Measurements from ENCODE around the gene LMO3. TPM values are rescaled to one million over a fixed set of nuclear protein-coding genes. Genes with fewer than 3 reads are reported as not detected.

LMO3 gene
- total and polyA plus RNA-seq, 2 of the 4 experiments (the other 2 are of a cell fraction): 0.54 to 0.84 TPM

GRCh38 chr12:16599081-16599480, 6.9 kb downstream of the LMO3 start:
- in situ Hi-C loops (cut with MboI; ENCODE audit: low sequenced_read_pairs): no loop called here
- Histone ChIP-seq H2AFZ (replicated peaks; ENCODE audit: low read length, poor library complexity) (no peak overlapping the region), H2BK120ac (ENCODE audit: low read depth, low read length) (no peak overlapping the region), H4K8ac (ENCODE audit: low read depth in 2 of 2, low read length in 2 of 2) (no peak overlapping the region), H2AK9ac (replicated peaks; ENCODE audit: low read depth, low read length, poor library complexity) (no peak overlapping the region), H3K9me3 (ENCODE audit: control insufficient read depth, insufficient read depth, low read length) (no peaks in the 10 kb centered on the region), H3K4me2 (ENCODE audit: low read depth, low read length) (no peak overlapping the region), H3K4ac (ENCODE audit: low read depth, low read length) (no peak overlapping the region), H3K9ac (ENCODE audit: low read depth, low read length) (no peak overlapping the region), H3K14ac (replicated peaks; ENCODE audit: low read depth, low read length) (no peak overlapping the region), H4K91ac (ENCODE audit: insufficient read depth, low read depth, low read length) (no peak overlapping the region), H2AK5ac (ENCODE audit: low read depth, low read length) (no peak overlapping the region), H3K9me1 (ENCODE audit: insufficient read depth, low read length) (no peaks in the 10 kb centered on the region; the same call in 1 of the 2 replicates), H3K36me3 (ENCODE audit: control insufficient read depth, insufficient read depth, low read length) (no peaks in the 10 kb centered on the region), H3K23ac (ENCODE audit: low read depth, low read length) (no peak overlapping the region), H2BK15ac (ENCODE audit: low read depth, low read length) (no peak overlapping the region), H3K56ac (ENCODE audit: extremely low read depth, insufficient read depth, low read length) (no peak overlapping the region), H3K27ac (ENCODE audit: insufficient read depth, low read length) (no peak overlapping the region), H2BK5ac (ENCODE audit: low read depth, low read length, poor library complexity, severe bottlenecking) (no peak overlapping the region), H3K27me3 (ENCODE audit: control insufficient read depth, insufficient read depth, low read length) (no peaks in the 10 kb centered on the region), H4K20me1 (ENCODE audit: insufficient read depth, low read length) (no peaks in the 10 kb centered on the region), H3K4me3 (ENCODE audit: insufficient read depth, low read depth, low read length) (no peak overlapping the region), H3K79me1 (ENCODE audit: low read depth in 1 of 2, low read length in 2 of 2) (no peaks in the 10 kb centered on the region), H3K4me1 (ENCODE audit: control insufficient read depth, insufficient read depth, low read length) (no peaks in the 10 kb centered on the region), H3K18ac (ENCODE audit: low read depth, low read length) (no peak overlapping the region), H4K5ac (ENCODE audit: low read depth, low read length) (no peak overlapping the region), H2BK20ac (ENCODE audit: low read depth, low read length) (no peak overlapping the region)
- WGBS, 2 experiments (ENCODE audit: extremely low coverage in 2 of 2, insufficient read length in 1 of 2): 40% methylated on average over 1 of the region's 6 CpGs; no CpG with 5 or more reads in 1 of the 2 experiments
- DNase-seq (no peak), ATAC-seq (ENCODE audit: low read depth) (no peak)
- CTCF ChIA-PET: no interaction called here
- intact Hi-C loops (cut with micrococcal nuclease): no loop called here
- TF ChIP-seq NFE2L2 (IDR thresholded peaks at IDR 0.05; ENCODE audit: low read depth, low read length): no peak
- TF ChIP-seq CHD1 (IDR thresholded peaks at IDR 0.05; ENCODE audit: low read depth, low read length): no peak
- TF ChIP-seq RCOR1 (IDR thresholded peaks at IDR 0.05; ENCODE audit: insufficient replicate concordance, low read length): no peak
- BruUV-seq (replicated peaks): no TSS peak
- dilution Hi-C loops (cut with HindIII; ENCODE audit: low sequenced_read_pairs, unreplicated experiment): no loop called here
- POLR2A ChIA-PET (ENCODE audit: unreplicated experiment): no interaction called here
